Stimulated activated CD4-positive, alpha-beta T cell treated with anti-CD3 and anti-CD28 coated beads, TNF-alpha, amount 100 ng/mL, for 24 hours (primary cell): Measurements from ENCODE around the gene PAK1.
A peak's percentile ranks its signal among the peaks of the same experiment; 100 is the strongest.

Experiments used
- DNase-seq, 3 experiments: peaks; one replicate each; pipeline ENCODE4 v3.0.0-alpha.2; 2020; ENCODE audit warnings: low read depth in 3 of 3

Gene PAK1

DNA sequence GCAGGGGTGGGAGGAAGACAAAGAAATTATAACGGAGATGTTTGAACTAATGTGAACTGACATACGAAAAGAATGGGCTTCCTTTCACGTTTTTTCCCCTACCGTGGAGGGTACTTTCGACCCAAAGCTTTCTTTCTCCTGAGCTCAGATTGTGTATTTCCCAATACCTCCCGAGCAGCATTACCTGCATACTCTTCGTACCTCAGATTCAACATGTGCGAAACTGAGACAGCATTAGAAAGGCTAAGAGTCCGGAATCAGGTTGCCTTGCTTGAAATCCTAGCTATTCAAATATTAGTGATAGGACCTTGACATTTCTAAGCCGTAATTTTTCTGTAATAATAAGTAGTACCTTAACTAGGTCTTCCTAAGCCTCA lies 778 bp upstream of the PAK1 start:
- no peak for DNase-seq

GRCh38 chr11:77472991-77473800 lies 698 bp downstream of the PAK1 start:
- DNase-seq, result peak; percentile 13 to 43 (median 16)

DNA sequence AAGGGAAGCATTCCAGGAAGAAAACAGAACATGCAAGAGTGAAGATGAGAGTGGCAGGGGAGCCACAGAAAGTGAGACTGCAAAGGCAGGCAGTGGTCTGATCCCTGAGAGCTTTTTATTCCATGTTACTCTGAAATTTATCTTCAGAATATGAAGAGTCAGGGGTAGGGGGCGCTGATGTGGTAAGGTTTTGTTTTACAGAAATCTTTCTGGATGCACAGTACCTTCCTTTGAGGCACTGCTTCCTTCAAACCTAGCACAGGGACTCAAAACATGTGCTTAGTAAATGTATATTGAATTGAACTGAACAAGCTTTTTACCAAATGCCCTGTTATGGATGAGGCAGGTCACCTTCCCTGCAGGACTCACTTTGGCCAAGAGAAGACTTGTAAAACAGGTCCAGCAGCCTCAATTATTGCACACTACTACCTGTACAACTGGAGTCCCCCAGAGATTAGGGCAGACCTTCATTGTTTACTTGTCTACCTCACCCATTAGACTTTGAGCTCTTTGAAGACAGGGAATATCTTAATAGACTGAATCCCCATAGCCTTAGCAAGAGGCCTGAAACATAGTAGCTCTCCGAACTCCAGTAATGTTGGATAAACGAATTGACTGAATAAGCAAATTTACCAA lies 2.2 kb downstream of the PAK1 start:
- no peak for DNase-seq

DNA sequence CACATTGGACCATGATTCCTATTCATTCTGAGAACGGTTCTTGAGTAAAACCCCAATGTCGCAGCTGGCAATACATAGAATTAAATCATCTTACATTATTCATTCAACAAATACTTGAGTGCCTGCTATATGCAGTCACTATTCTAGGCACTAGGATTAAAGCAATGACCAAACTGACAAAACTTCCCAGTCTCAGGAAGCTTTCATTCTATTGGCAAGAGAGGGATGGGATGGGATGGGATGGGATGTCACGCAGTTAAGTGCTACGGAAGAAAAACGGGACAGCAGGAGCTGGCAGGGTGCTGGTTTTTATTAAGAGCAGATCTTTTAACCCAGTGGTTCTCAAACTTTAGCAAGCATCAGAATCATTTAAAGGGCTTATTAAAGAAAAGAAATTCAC lies 2.9 kb downstream of the PAK1 start:
- no peak for DNase-seq

GRCh38 chr11:77470504-77470903 lies 3.4 kb downstream of the PAK1 start:
- no peak for DNase-seq

DNA sequence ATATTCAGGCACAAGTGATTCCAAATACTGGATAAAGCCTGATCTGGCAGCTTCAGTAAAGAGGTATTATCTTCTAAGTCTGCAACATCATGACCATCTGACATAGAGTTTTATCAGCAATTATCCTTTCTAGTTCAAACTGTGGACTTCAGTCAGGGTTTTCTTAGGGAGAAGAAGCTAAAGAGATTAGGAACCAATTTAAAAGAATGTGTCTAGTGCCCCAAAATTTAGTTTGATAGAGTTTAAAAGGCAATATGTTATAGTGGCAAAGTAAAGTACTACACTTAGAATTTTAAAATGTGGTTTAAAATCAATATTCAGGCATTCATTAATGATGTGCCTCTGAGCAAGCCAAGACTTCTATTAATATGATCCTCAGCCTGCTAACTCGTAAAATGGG lies 5.4 kb downstream of the PAK1 start:
- no peak for DNase-seq

DNA sequence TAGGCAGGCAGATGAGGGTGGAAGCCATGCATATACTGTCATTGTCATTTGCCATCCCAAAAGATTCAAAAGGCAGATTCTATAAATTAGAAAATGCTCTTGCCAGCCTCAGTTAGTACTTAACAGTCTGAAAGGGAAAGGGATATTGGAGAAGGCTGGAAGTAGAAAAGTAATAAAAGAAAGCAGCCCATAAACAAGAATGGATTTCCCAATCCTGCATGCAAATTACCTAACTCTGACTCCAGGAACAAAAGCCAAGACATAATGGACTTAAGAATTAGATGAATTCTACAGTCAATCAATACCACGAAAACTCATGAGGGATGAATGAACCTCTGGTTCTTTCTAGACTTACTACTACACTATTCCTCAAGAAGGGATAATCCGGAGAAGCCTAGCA lies 5.9 kb downstream of the PAK1 start:
- DNase-seq, result no peak

GRCh38 chr11:77467233-77467632 lies 6.7 kb downstream of the PAK1 start:
- no peak for DNase-seq

DNA sequence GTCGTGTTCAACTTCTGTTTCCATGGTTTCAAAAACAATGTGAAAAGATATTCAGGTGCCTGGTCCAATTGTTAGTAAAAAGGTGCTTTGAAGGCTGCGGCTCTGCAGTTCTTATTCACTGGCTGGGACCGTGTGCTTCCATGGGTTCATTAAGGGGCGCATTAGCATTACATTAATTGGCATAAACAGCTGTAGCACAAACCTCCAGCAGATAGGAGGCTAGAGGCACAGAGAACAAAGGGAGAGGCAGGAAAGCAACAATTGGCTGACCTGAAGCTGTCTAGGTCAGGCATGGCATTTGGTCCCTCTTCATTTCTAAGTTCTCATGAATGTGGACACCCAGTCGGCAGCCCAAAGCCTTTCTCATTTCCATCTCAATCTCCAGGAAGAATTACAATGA lies 16.6 kb downstream of the PAK1 start:
- no peak for DNase-seq

- no peak for DNase-seq
These were observed 18.2 kb downstream of the PAK1 start for GRCh38 chr11:77455740-77456139.

DNA sequence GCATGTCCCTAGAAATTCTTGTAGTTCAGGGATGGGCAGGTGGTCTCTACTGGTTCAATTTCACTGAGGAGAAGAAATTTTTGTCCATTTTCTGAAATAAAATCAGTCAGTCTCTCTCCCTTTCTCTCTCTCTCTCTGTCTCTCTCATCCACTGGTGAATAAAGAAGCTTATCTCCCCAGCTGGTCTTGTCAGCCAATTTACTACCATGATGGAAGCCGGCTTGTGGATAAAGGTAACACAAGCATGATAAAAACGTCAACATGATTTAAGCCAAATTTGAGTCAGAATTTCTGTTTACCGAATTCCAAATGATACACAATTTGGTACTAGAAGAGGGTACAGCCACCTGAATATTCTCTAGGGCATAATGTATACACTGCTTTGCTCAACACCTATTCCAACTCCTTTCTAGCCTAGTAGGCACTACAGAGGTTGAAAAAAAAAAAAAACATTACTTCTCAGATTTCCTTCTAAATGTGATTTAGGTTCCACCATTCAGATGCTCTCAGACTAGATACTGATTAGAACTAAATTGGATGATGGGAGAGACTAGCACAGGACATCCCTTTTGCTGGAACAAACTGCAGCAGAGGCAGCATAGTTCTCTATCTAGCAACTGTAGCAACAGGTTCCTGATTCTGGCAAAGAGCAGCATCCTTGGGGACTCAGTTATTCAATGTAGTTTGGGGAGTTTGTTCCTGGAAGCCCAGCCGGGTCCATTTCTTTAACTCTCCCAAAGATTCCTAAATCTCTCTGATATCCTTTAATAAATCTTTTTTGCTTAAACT lies 18.8 kb downstream of the PAK1 start:
- DNase-seq, result no peak

GRCh38 chr11:77450227-77450626 lies 23.7 kb downstream of the PAK1 start:
- DNase-seq, result no peak

- DNase-seq, result no peak
These were observed 24.1 kb downstream of the PAK1 start for GRCh38 chr11:77449784-77450183.

GRCh38 chr11:77449060-77449521 lies 24.8 kb downstream of the PAK1 start:
- no peak for DNase-seq

DNA sequence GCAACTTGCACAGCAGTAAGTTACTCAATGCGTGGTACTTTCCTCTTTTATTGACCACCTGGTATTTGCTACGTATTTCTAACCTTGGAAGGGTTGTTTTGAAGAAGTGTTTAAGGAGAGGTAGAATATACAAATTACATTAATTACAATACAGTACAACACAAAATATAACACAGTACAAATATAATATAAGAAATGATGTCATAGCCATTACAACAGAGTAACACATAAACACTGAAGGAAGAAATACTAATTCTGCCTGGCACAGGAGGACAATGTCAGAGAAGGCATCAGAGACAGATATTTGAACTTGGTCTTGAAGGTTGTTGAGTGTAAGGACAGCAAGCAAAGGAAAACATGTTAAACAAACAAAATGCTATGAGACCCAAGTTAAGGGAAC lies 25.6 kb downstream of the PAK1 start:
- DNase-seq, result no peak

DNA sequence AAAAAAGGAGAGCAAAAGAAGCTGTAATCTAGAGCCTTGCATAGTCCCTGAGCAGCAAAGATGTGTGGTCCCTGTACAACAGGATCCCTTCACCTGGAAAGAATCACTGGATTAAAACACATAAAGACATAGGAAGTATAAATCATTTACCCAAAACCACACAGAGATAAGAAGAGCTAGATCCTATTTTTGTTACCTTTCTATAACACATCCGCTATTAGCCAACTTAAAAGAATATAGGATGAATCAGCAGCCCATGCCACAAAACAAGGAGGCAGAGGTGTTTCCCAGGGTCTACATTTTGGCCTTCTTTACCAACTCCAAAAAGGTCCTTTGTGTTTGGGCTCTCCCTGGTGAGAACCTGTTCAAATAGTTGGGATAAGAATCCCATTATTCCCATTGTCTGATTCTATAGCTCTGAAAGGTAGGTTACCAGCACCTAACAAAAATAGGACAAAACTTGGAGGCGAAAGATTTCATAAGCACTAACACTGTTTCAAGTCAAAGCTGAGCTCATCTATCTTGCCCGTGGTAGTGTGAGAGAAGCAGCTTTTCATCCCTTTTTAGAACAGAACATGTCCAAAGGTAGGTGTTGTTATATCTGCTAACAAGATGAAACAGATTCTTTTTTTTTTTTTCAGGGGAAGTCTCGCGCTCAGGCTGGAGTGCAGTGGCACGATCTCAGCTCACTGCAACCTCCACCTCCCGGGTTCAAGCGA lies 26.8 kb downstream of the PAK1 start:
- DNase-seq, result no peak

DNA sequence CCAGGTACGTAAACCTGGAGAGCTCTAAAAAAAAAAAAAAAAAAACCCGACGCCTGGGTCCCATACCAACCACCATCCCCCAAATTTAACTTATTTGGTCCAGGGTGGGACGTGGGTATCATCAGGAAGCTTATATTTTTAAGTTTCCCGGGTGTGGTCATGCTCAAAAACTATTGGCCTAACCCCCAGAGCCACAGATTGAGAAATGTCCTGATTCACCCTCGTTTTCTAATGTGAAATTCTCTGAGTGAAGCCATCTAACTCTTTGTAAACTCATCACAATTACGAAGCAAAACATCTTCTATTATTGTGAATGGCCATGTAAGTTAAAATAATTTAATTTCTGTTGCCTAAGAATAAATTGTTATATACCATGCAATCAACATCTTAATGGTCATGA lies 29.6 kb downstream of the PAK1 start:
- no peak for DNase-seq

DNA sequence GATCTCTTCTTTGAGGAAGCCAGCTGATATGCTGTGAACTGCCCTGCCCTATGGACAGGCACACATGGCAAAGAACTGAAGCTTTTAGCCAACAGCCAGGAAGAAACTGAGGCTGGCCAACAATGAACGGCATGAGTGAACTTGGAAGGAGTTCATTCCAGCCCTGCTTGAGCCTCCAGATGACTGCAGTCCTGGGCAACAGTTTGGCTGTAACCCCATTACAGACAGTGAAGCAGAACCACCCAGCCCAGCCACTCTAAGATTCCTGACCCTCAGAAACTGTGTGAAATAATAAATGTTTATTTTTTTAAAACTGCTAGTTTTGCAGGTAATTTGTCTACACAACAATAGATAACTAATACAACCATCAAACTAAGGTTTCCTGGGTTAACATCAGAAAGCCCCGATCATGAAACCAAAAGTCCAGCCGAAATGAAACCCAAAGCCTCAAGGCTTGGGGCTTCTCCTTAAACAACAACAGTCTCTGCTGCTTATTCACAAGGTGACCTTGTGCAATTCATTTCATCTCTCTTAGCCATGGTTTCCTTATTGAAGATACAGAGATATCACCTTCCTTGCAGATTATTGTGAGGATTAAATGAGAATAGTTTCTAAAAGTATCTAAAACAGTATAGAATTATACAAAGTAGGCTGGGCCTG lies 31.4 kb downstream of the PAK1 start:
- no peak for DNase-seq

- no peak for DNase-seq
These were observed 32.5 kb downstream of the PAK1 start for GRCh38 chr11:77441426-77441825.

DNA sequence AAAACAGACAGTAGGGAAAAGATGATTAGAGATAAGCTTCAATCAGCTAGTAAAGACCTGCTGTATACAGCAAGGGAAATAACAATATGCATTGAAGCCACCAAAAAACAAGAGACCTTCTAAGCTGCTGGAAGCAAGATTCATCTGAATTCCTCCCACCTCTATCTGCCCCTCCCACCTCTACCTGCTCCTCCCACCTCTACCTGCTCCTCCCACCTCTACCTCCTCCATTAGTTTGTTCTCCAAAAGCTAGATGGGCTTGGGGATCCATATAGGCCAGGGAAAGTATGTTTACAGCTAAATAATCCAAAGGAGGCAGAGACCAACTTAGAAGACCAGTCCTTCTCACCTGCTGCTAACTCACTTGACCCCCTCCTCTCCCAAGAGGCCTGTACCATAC lies 33.2 kb downstream of the PAK1 start:
- no peak for DNase-seq

DNA sequence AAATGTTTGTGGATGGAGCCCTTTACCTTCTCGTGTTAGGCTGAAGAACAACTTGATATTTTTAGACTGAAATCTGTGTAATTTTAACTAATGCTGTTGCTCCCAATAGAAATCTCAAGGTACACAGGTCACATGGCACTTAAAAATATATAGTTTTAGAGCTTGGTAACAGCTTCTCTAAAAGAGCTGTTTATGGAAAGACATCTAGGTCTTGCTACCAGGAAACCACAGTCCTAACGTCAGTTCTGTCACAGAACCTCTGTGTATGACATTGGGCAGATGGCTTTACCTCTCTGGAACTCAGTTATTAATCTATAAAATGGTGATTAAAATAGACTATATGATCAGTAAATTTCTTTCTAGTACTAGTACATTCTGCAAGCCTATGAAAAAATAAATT lies 35.4 kb downstream of the PAK1 start:
- DNase-seq, result no peak

- no peak for DNase-seq
These were observed 36.9 kb downstream of the PAK1 start for GRCh38 chr11:77436969-77437368.
